ENCODE measurements around the gene MTLN. TPM values are rescaled to one million over a fixed set of nuclear protein-coding genes. Genes with fewer than 3 reads are reported as not detected.
"Not testable (repeated sequence)": the region's sequence is repeated elsewhere in the genome, so short reads cannot be mapped to it uniquely, and the experiment has no call there.

MTLN gene
- total RNA-seq (2014; rRNA removed; shearing (Covaris generic)): 52.1 and 62.8 TPM in 2 replicates
- 57.1 and 104 TPM in 2 replicates for polyA plus RNA-seq (2015; cell fraction: cytosol; rRNA removed)
- 15.2 and 41.7 TPM in 2 replicates for polyA plus RNA-seq (2015; cell fraction: nucleus; rRNA removed)

DNA sequence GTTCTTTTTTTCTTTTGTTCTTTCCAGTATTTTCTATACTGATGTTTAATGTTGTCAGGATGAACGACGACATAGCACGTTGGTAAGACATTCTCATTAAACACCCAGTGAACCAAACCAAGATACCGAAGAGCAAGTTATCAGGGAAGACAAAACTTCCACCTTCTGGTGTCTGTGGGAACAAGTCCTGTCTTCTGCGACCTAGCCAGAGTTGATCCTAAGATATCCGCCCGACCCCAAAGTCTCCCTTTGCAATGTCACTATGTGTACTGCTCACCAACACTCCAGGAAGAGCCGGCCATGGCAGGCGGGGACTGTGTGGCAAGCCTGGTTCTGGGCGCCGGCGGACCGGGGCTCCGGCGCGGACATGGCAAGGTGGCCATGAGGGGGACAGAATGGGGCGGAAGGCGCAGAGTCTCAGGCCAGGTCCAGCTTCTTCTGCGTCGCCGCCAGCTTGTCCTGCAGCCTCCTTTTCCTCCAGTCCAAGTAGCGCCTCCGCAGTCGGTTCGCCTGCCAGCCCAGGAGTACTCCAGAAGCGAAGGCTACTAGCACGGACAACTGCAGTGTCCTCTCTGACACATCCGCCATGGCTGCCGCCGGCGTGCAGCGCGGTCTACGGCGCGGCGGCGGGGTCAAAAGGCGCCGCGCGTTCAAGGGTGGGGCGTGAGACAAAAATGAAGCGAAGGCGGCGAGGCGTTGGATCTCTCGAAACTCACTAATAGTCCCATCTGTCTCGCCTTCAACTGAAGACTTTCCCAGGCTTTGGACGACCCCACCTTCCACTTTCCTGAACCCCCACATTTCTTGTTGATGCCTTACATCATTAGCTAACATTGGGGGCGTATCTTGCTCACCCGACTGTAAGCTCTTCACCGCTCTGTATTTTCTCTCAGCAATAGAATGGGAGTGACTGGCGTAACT, at the start of gene MTLN:
MTLN (minus strand) TSS at position 610 of the 921 bp plus-strand sequence; CDS start at position 588, 22 bp downstream.
- peak; percentile 61 for DNase-seq (ENCODE audit: low read depth, low spot score)
- in situ Hi-C loops (cut with HindIII; ENCODE audit: low pct_unique_long_range_greater_than_20kb, low sequenced_read_pairs): no loop called here

DNA sequence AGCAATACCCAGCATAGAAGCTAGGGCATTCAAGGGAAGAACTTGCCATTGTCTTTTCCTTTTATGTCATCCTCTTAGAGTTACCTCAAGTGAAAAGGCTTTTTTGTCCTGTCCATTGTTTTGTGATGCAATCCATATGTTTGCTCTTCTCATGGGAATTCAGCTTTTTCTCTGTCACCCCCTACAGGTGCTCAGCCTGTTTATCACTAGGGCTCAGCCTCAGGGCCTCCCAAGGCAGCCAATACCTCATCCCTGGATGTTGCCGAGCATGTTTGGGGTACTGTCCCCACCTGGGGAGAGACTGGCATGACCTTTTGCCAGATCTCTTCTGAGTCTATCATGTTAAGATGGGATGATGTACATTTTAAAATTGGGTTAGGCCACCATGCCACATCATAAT, 49.6 kb upstream of the MTLN start:
- DNase-seq (ENCODE audit: low read depth, low spot score); in situ Hi-C loops (cut with HindIII; ENCODE audit: low pct_unique_long_range_greater_than_20kb, low sequenced_read_pairs): not testable (repeated sequence)

DNA sequence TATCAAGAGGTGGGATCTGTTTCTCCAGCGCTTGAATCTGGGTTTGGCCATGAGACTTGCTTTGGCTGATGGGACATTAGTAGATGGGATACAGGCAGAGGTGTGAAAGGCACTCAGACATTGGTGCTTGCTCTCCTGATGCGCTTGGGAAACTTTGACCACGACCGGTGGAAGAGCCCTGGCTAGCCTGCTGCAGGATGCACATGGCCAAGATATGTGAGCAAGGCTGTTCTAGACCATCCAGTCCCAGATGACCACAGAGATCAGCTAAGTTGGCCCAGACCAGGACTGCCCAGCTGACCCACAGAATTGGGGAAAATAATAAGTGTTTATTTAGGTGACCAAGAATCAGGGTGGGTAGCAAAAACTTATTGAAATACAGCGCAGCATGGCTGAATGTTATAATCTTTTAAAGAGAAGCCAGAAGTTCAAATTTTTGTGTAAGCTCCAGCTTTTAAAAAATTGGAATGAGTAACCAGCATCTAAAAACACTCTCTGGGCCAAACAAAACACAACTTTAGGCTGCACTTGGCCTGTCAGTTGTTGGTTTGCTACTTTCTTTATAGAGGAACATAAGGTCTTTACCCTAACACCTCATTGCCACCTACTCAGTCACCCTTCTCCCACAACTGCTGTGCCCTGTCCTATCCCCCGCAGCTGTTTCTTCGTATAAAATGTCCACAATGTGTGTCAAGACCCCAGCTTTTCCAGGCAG, 35.9 kb upstream of the MTLN start:
- DNase-seq (ENCODE audit: low read depth, low spot score); in situ Hi-C loops (cut with HindIII; ENCODE audit: low pct_unique_long_range_greater_than_20kb, low sequenced_read_pairs): not testable (repeated sequence)

- DNase-seq (ENCODE audit: low read depth, low spot score); in situ Hi-C loops (cut with HindIII; ENCODE audit: low pct_unique_long_range_greater_than_20kb, low sequenced_read_pairs): not testable (repeated sequence)
Observed at GRCh38 chr2:110245488-110246435, 33.4 kb upstream of the MTLN start.

DNA sequence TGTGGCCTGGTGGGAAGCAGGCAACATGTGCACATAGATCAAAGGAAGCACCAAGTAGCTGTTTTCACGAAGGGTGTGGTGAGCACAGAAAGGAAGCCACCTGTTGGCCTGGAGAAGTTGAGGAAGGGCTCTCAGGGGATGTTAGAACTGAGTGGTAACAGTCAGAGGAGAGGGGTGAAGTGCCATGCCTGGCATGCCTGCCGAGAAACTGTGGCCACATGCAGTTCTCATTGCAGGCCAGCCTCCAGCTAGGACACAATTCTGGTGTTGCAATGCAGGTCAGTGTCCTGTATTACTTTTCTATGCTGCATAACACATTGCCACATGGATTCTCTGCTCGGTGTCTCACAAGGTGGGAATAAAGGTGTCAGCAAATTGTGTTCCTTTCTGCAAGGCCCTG, 30.9 kb upstream of the MTLN start:
- DNase-seq (ENCODE audit: low read depth, low spot score); in situ Hi-C loops (cut with HindIII; ENCODE audit: low pct_unique_long_range_greater_than_20kb, low sequenced_read_pairs): not testable (repeated sequence)

- in situ Hi-C loops (cut with HindIII; ENCODE audit: low pct_unique_long_range_greater_than_20kb, low sequenced_read_pairs); DNase-seq (ENCODE audit: low read depth, low spot score): not testable (repeated sequence)
Observed at GRCh38 chr2:110234514-110234913, 22.2 kb upstream of the MTLN start.

DNA sequence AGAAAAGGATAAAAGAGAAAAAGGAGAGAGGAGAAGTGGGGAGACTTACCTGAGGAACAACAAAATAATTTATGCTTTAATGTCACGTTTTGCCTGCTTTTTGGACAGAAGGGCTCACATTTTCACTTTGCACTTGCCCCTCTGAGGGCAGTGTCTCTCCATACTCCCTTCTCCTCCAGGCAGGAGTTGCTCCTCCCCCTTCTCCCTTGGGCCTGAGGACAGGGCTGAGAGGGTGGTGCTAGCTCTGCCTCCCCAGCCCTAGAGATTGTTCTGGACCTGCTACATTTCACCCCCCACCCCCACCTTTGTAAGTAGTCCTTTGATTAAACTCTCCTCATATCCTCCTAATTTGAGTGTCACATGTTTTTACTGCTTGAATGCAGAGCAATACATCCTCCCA, 17.5 kb upstream of the MTLN start:
- in situ Hi-C loops (cut with HindIII; ENCODE audit: low pct_unique_long_range_greater_than_20kb, low sequenced_read_pairs); DNase-seq (ENCODE audit: low read depth, low spot score): not testable (repeated sequence)

DNA sequence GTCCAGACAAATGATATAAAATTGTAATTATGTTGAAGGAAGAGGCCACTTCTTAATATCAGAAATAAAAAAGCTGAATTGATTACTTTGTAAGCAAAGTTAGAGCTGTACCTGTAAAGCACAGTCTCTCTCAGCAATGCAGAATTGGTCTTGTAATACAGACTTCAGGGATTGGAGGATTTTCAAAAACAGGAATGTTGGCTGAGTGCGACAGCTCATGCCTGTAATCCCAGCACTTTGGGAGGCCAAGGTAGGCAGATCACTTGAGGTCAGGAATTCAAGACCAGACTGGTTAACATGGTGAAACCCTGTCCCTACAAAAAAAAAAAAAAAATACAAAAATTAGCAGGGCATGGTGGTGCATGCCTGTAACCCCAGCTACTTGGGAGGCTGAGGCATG, 10.3 kb upstream of the MTLN start:
- in situ Hi-C loops (cut with HindIII; ENCODE audit: low pct_unique_long_range_greater_than_20kb, low sequenced_read_pairs): not testable (repeated sequence)

GRCh38 chr2:110221938-110222337, 9.6 kb upstream of the MTLN start:
- no peak for DNase-seq (ENCODE audit: low read depth, low spot score)
- in situ Hi-C loops (cut with HindIII; ENCODE audit: low pct_unique_long_range_greater_than_20kb, low sequenced_read_pairs): no loop called here

More for the DNA sequence above, 10.3 kb upstream of the MTLN start:
- DNase-seq (ENCODE audit: low read depth, low spot score): not testable (repeated sequence)

GRCh38 chr2:110220190-110220564, 7.8 kb upstream of the MTLN start:
- DNase-seq (ENCODE audit: low read depth, low spot score): no peak
- in situ Hi-C loops (cut with HindIII; ENCODE audit: low pct_unique_long_range_greater_than_20kb, low sequenced_read_pairs): no loop called here

DNA sequence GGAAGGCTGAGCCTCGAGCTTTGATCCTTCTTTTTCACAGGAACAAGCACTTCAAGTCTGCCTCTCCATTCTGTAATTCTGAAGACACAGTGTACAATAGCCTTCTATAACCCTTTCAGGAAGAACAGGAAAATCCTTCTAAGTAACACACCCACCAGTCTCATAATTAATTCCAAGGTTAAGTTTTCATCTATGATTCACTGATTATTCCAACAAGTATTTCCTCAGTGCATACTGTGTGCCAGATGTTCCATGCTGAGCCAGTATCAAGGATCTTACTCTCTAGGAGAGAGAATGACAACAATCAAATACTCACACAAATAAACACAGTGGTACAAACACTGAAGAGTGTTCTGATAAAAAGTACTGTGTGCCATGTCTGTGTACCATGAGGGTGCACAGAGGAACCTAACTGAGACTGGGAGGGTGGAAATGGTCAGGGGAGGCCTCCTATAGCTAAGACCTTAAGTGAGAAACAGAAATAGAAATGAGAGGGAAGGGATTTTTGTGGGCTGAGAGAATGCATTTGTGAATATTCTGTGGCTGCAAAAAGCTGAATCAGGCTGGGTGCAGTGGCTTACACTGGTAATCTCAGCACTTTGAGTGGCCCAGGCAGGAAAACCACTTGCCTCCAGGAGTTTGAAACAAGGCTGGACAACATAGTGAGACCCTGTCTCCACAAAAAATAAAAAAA, 7.3 kb upstream of the MTLN start:
- in situ Hi-C loops (cut with HindIII; ENCODE audit: low pct_unique_long_range_greater_than_20kb, low sequenced_read_pairs): no loop called here
- no peak for DNase-seq (ENCODE audit: low read depth, low spot score)

DNA sequence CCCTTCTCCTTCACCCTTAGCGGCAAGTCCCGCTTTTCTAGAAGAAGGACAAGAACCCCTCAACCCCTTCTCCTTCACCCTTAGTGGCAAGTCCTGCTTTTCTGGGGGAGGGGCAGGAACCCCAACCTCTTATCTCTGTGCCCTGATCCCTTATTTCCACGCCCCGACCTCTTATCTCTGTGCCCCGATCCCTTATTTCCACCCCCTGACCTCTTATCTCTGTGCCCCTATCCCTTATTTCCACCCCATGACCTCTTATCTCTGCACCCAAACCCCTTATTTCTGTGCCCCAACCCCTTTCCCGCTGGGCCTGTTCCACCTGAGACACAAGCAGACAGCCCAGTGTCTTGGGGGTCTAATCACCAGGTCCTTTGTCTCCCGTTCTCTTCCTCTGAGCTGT, 6.5 kb upstream of the MTLN start:
- in situ Hi-C loops (cut with HindIII; ENCODE audit: low pct_unique_long_range_greater_than_20kb, low sequenced_read_pairs): not testable (repeated sequence)

DNA sequence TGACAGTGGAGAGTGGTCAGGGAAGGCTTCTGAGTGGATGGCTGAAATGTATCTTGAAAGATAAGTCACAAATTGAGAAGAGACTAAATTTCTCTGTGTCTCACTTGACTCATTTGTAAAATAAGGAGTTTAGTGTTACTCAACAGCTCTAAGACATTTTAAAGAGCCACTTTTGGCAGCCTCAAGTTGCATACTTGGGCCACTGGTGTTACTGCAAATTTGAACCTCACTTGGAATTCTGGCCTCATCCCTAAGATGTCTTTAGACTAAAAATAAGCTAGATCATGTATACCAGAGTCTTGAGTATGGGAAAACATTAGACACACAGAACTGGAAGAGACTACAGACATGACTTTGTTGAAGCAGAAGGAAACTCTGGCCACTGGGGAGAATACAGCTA, 4.5 kb upstream of the MTLN start:
- in situ Hi-C loops (cut with HindIII; ENCODE audit: low pct_unique_long_range_greater_than_20kb, low sequenced_read_pairs): no loop called here
- no peak for DNase-seq (ENCODE audit: low read depth, low spot score)

More for the DNA sequence above, 6.5 kb upstream of the MTLN start:
- not testable (repeated sequence) for DNase-seq (ENCODE audit: low read depth, low spot score)

- in situ Hi-C loops (cut with HindIII; ENCODE audit: low pct_unique_long_range_greater_than_20kb, low sequenced_read_pairs): no loop called here
- DNase-seq (ENCODE audit: low read depth, low spot score): no peak
Observed at GRCh38 chr2:110216199-110216598, 3.9 kb upstream of the MTLN start.

DNA sequence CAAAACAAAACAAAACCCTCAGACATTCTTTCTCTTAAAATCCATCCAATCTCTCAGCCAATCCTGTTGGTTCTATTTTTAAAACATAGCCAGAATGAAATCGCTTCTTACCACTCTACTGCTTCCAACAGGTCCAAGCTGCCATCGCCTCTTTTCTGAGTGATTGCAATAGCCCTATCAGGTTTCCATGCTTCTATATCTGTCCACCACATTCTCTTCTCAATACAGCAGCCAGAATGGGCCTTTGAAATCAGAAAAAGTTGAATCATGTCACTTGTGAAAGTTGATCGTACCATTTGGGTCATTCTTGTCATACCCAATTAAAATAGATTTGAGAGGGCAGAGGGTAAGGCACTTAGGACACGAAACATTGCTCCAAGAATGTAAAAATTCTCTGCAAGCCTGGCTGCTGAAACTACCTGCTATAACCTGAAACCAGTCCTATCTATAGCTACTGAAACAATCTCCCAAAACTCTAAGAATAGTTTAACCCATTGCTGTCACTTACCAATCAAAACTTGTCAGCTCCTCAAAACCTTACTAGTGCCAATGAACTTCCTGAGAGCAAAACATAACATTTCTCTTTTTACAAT, 3.3 kb upstream of the MTLN start:
- in situ Hi-C loops (cut with HindIII; ENCODE audit: low pct_unique_long_range_greater_than_20kb, low sequenced_read_pairs): no loop called here
- DNase-seq (ENCODE audit: low read depth, low spot score): no peak

GRCh38 chr2:110215091-110215490, 2.7 kb upstream of the MTLN start:
- in situ Hi-C loops (cut with HindIII; ENCODE audit: low pct_unique_long_range_greater_than_20kb, low sequenced_read_pairs): no loop called here
- no peak for DNase-seq (ENCODE audit: low read depth, low spot score)
